Astrocyte of the spinal cord (primary cell): ENCODE data around the gene SMIM44.
"Not testable (repeated sequence)": the region's sequence is repeated elsewhere in the genome, so short reads cannot be mapped to it uniquely, and the experiment has no call there.

Experiments used
- DNase-seq: peaks from one replicate; pipeline ENCODE4 v3.0.0; 2011; ENCODE audit warnings: low read depth, low spot score
- H3K4me3 ChIP-seq: 2 replicates; pipeline ENCODE4 v1.5.1; 2011; ENCODE audit warnings: low read depth, mild to moderate bottlenecking, low read length, moderate library complexity
- in situ Hi-C: cut with HindIII; loops from 2 replicates; pipeline ENCODE4 v1.10.0; 2017; ENCODE audit warnings: low sequenced_read_pairs
- TF ChIP-seq, protein P1 (sequence below): IDR thresholded peaks from 2 replicates; pipeline ENCODE4 v1.5.1; 2012; ENCODE audit warnings: low read depth, mild to moderate bottlenecking, low read length, inconsistent platforms

Gene SMIM44

DNA sequence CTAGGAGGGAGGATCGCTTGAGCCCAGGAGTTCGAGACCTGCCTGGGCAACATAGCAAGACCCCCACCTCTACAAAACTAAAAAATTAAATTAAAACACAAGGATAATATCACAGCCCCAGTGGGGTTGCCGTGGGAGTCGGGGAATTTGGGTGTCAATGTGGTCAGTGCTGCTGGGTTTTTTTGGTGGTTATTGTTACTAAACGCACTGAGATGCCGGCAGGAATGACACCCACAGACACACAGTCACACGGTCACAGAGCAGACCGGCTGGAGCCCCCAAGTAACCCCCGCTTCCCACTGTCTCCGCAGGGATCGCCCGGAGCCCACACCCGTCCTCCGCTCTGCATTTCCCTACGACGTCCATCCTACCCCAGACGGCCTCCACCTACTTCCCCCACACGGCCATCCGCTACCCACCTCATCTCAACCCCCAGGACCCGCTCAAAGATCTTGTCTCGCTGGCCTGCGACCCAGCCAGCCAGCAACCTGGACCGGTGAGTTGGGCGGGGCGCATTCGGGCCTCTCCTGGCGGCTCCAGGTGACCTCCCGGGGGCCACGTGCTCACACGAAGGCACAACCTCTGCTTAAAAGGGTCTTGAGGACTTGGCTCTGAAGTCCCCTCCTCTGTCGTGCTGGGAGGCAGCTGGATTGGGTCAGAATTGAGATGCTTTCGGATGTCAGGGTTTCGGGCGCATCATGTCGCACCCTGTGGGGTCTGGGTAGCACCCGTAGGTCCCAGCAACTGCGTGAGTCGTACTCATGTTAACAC lies 30.9 kb downstream of the SMIM44 start:
- in situ Hi-C loops: no loop called here
- no peak overlapping the region for H3K4me3 ChIP-seq
- TF ChIP-seq, protein P1, sequence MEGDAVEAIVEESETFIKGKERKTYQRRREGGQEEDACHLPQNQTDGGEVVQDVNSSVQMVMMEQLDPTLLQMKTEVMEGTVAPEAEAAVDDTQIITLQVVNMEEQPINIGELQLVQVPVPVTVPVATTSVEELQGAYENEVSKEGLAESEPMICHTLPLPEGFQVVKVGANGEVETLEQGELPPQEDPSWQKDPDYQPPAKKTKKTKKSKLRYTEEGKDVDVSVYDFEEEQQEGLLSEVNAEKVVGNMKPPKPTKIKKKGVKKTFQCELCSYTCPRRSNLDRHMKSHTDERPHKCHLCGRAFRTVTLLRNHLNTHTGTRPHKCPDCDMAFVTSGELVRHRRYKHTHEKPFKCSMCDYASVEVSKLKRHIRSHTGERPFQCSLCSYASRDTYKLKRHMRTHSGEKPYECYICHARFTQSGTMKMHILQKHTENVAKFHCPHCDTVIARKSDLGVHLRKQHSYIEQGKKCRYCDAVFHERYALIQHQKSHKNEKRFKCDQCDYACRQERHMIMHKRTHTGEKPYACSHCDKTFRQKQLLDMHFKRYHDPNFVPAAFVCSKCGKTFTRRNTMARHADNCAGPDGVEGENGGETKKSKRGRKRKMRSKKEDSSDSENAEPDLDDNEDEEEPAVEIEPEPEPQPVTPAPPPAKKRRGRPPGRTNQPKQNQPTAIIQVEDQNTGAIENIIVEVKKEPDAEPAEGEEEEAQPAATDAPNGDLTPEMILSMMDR: no peak
- no peak for DNase-seq

DNA sequence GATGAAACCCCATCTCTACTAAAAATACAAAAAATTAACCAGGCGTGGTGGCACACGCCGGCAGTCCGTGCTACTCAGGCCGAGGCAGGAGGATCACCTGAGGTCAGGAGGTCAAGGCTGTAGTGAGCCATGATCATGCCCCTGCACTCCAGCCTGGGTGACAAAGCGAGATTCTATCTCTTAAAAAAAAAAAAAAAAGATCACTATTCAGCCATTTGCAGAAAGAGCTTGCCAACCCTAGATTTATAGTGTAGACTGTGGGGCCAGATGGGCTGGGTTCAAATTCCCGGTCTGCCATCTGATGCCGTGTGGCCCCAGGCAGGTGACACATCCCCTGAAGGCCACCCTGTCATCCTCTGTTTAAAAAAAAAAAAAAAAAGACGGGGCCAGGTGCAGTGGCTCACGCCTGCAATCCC lies 31.8 kb downstream of the SMIM44 start:
- TF ChIP-seq, protein P1: no peak
- in situ Hi-C loops: no loop called here
- DNase-seq: no peak
- no peak overlapping the region for H3K4me3 ChIP-seq

DNA sequence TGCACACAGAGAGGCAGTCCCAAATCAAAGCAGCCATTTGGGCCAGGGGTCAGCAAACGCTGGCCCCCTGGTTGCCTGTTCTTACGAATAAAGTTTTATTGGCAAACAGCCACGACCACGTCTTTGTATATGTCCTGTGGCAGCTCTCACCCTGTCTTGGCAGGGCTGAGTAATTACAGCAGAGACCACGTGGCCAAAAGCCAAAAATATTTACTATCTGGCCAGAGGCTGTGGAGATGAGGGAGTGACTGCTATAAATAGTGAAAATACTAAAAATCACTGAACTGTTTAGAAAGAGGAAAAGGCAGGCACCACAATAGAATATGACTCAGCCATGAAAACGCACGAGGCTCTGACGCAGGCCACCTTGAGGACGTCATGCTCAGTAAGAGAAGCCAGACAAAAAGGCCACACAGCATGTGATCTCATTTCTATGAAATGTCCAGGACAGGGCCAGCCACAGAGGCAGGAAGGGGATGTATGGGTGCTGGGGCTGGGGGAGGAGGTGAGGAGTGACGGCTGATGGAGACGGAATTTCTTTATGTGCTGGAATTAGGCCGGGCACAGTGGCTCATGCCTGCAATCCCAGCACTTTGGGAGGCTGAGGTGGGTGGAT lies 32.3 kb downstream of the SMIM44 start:
- in situ Hi-C loops: no loop called here
- DNase-seq: peak; percentile 100
- H3K4me3 ChIP-seq: no peak overlapping the region
- TF ChIP-seq, protein P1: no peak

GRCh38 chr19:3448616-3449334 lies 34.5 kb downstream of the SMIM44 start:
- no peak overlapping the region for H3K4me3 ChIP-seq
- DNase-seq: no peak
- TF ChIP-seq, protein P1: no peak
- in situ Hi-C loops: no loop called here

- DNase-seq, in situ Hi-C loops, H3K4me3 ChIP-seq: not testable (repeated sequence)
These were observed 36.6 kb downstream of the SMIM44 start for GRCh38 chr19:3446657-3447056.

- no peak overlapping the region for H3K4me3 ChIP-seq
- TF ChIP-seq, protein P1: no peak
- DNase-seq: no peak
- in situ Hi-C loops: no loop called here
These were observed 38.5 kb downstream of the SMIM44 start for GRCh38 chr19:3444695-3445234.
